K562 (cell line): ENCODE measurements around the gene DNAJC30. TPM values are rescaled to one million over a fixed set of nuclear protein-coding genes. Genes with fewer than 3 reads are reported as not detected.

Experiments used
- BHLHE40 ChIP-seq: IDR thresholded peaks from 2 replicates; pipeline ENCODE4 v1.6.1; 2011; ENCODE audit warnings: low read length, improper control_type of control experiment
- CBX5 ChIP-seq: IDR thresholded peaks from 2 replicates; pipeline ENCODE4 v1.6.1; 2014; ENCODE audit warnings: low read depth, borderline replicate concordance
- DACH1 ChIP-seq: fragments of 450-650 bp; IDR thresholded peaks from 2 replicates; pipeline ENCODE4 v1.6.1; 2018; ENCODE audit not compliant: partially characterized antibody
- E2F6 ChIP-seq, 2 experiments: IDR thresholded peaks; 2 replicates each; pipeline ENCODE4 v1.6.1; 2011; ENCODE audit warnings: borderline replicate concordance in 1 of 2, control low read depth in 1 of 2, low read depth in 1 of 2, low read length in 1 of 2, mild to moderate bottlenecking in 1 of 2, mixed read lengths in 1 of 2, moderate library complexity in 1 of 2; ENCODE audit not compliant: insufficient read depth in 1 of 2, insufficient read length in 1 of 2, poor library complexity in 1 of 2, severe bottlenecking in 1 of 2; ENCODE audit errors: extremely low read depth in 1 of 2
- FOXA1 ChIP-seq: fragments of 450-650 bp; IDR thresholded peaks from 2 replicates; pipeline ENCODE4 v1.6.1; 2016; ENCODE audit warnings: mild to moderate bottlenecking, borderline replicate concordance
- HBP1 ChIP-seq: fragments of 450-650 bp; formaldehyde crosslinking; IDR thresholded peaks from 2 replicates; pipeline ENCODE4 v1.4.0; 2022; ENCODE audit warnings: missing genetic modification characterization
- HMG20A ChIP-seq: fragments of 450-650 bp; formaldehyde crosslinking; conservative IDR thresholded peaks from 2 replicates; pipeline ENCODE4 v1.4.0; 2020; ENCODE audit warnings: mild to moderate bottlenecking, mixed read lengths
- HNRNPL ChIP-seq: fragments of 200-400 bp; formaldehyde crosslinking; IDR thresholded peaks from 2 replicates; pipeline ENCODE4 v1.6.1; 2017; ENCODE audit warnings: low read depth, mild to moderate bottlenecking, low read length
- JUN ChIP-seq, 2 experiments: sonication (generic) in 1 of 2; formaldehyde crosslinking in 1 of 2; IDR thresholded peaks; 2 replicates each; pipeline versions ENCODE4 v1.6.1 to v1.8.0; 2012 to 2022; ENCODE audit warnings: borderline replicate concordance in 2 of 2, mild to moderate bottlenecking in 2 of 2, improper control_type of control experiment in 1 of 2, low read depth in 1 of 2, low read length in 1 of 2, missing genetic modification reagents in 1 of 2
- MAFG ChIP-seq: fragments of 450-650 bp; conservative IDR thresholded peaks from 2 replicates; pipeline ENCODE4 v1.6.1; 2016; ENCODE audit warnings: missing genetic modification characterization, missing compliant biosample characterization
- MCM2 ChIP-seq: fragments of 450-650 bp; IDR thresholded peaks from 2 replicates; pipeline ENCODE4 v1.6.1; 2017; ENCODE audit warnings: low read depth, mild to moderate bottlenecking
- MIER1 ChIP-seq: fragments of 450-650 bp; IDR thresholded peaks from 2 replicates; pipeline ENCODE4 v1.6.1; 2016; ENCODE audit warnings: antibody characterized with exemption, mild to moderate bottlenecking, low read depth
- MYC ChIP-seq, 2 experiments: fragments of 250-450 bp in 1 of 2; sonication (Bioruptor Pico) in 1 of 2; IDR thresholded peaks; 2 replicates each; pipeline versions ENCODE4 v1.5.1 to v1.6.1; 2012 to 2021; ENCODE audit warnings: low read depth in 2 of 2, borderline replicate concordance in 1 of 2, improper control_type of control experiment in 1 of 2, low read length in 1 of 2, mild to moderate bottlenecking in 1 of 2, moderate library complexity in 1 of 2
- NCOA4 ChIP-seq: fragments of 450-650 bp; IDR thresholded peaks from 2 replicates; pipeline ENCODE4 v1.6.1; 2018; ENCODE audit warnings: mild to moderate bottlenecking; ENCODE audit not compliant: partially characterized antibody
- NFIC ChIP-seq: fragments of 450-650 bp; IDR thresholded peaks from 2 replicates; pipeline ENCODE4 v1.6.1; 2017; ENCODE audit warnings: mild to moderate bottlenecking, inconsistent platforms
- PTRF ChIP-seq: fragments of 450-650 bp; IDR thresholded peaks from 2 replicates; pipeline ENCODE4 v1.6.1; 2016; ENCODE audit warnings: mild to moderate bottlenecking, missing genetic modification characterization, missing compliant biosample characterization
- SETDB1 ChIP-seq: IDR thresholded peaks from one replicate; pipeline ENCODE4 v1.6.1; 2012; ENCODE audit warnings: low read length, control low read depth, inconsistent platforms
- SRSF3 ChIP-seq: fragments of 200-400 bp; formaldehyde crosslinking; IDR thresholded peaks from 2 replicates; pipeline ENCODE4 v1.6.1; 2016; ENCODE audit warnings: mild to moderate bottlenecking, low read length, moderate library complexity; ENCODE audit not compliant: insufficient read depth
- ZHX1 ChIP-seq: fragments of 150-350 bp; conservative IDR thresholded peaks from 2 replicates; pipeline ENCODE4 v1.6.1; 2014; ENCODE audit warnings: low read length
- ZNF12 ChIP-seq: sonication (generic); formaldehyde crosslinking; IDR thresholded peaks from 2 replicates; pipeline ENCODE4 v1.4.0; 2020; ENCODE audit warnings: mild to moderate bottlenecking, missing genetic modification reagents
- ZNF175 ChIP-seq: fragments of 200-800 bp; sonication (Bioruptor generic); IDR thresholded peaks from 2 replicates; pipeline ENCODE4 v1.6.1; 2016; ENCODE audit warnings: low read depth, mild to moderate bottlenecking, missing genetic modification characterization, missing compliant biosample characterization
- ZNF212 ChIP-seq: fragments of 450-650 bp; formaldehyde crosslinking; IDR thresholded peaks from 2 replicates; pipeline ENCODE4 v1.4.0; 2020; ENCODE audit warnings: mild to moderate bottlenecking
- ZNF75A ChIP-seq: fragments of 450-650 bp; formaldehyde crosslinking; IDR thresholded peaks from 2 replicates; pipeline ENCODE4 v1.4.0; 2020; ENCODE audit warnings: mild to moderate bottlenecking
- polyA plus RNA-seq, 8 experiments: library from polyadenylated mRNA; depleted of rRNA in 4 of 8; stranded (reverse) in 5 of 8; unstranded in 3 of 8; fragments of >200 nt; fragmentation: Nextera tagmentation in 2 of 8; fragmentation: Illumina TruSeq in 1 of 8; extraction: Ambion mirVana in 2 of 8; extraction: Trizol in 1 of 8; gene quantifications; 2 replicates each; pipeline versions ENCODE4 v1.2.1 to v1.2.3, GENCODE V29; 2011 to 2014; ENCODE audit warnings: inconsistent platforms in 1 of 8, missing spikeins in 1 of 8
- total RNA-seq, 7 experiments: library from RNA; depleted of rRNA in 6 of 7; stranded (reverse); fragments of >200 nt in 6 of 7; fragmentation: Illumina TruSeq in 2 of 7; extraction: Trizol in 2 of 7; gene quantifications; 2 replicates each; pipeline versions ENCODE4 v1.2.1 to v1.2.3, GENCODE V29; 2011 to 2021; ENCODE audit warnings: low replicate concordance in 1 of 7

DNAJC30 gene
- total and polyA plus RNA-seq, 9 of the 15 experiments (the other 6 are each of a cell fraction or from before 2014, with no cell fraction given), result 1.1 to 11.3 (median 4.6) TPM

GRCh38 chr7:73703757-73704639, 20.7 kb upstream of the DNAJC30 start (continued):
- TF ChIP-seq ZNF175 (CRISPR knock-in tag) (no peak), MCM2 (no peak), ZNF12 (CRISPR knock-in tag) (no peak), BHLHE40 (no peak), SRSF3 (no peak), HBP1 (CRISPR knock-in tag) (no peak), MIER1 (no peak), ZNF212 (CRISPR knock-in tag) (no peak), MYC (IDR thresholded peaks at IDR 0.05; ENCODE audit: low read depth, low read length) (0 out of 2 replicates have a peak, but pooled peaks have one; percentile 19), MYC (CRISPR knock-in tag; IDR thresholded peaks at IDR 0.05; ENCODE audit: borderline replicate concordance, low read depth) (no peak), CBX5 (no peak), NCOA4 (no peak), HNRNPL (no peak), NFIC (peak; percentile 49), HMG20A (CRISPR knock-in tag) (no peak), JUN (IDR thresholded peaks at IDR 0.05; ENCODE audit: borderline replicate concordance, low read depth, low read length) (no peak), JUN (CRISPR knock-in tag; IDR thresholded peaks at IDR 0.05; ENCODE audit: borderline replicate concordance) (no peak), ZHX1 (no peak), MAFG (tag) (no peak), PTRF (tag) (no peak), SETDB1 (no peak), ZNF75A (CRISPR knock-in tag) (no peak), FOXA1 (no peak), E2F6 (IDR thresholded peaks at IDR 0.05; ENCODE audit: borderline replicate concordance in 1 of 2, extremely low read depth in 1 of 2, insufficient read depth in 1 of 2, insufficient read length in 1 of 2, low read depth in 1 of 2, low read length in 1 of 2, poor library complexity in 1 of 2, severe bottlenecking in 1 of 2) (no peak), DACH1 (no peak)
